Parathyroid adenoma (tissue), 2 donors: Measurements from ENCODE around the gene RNF13.

Experiments used
- H2AFZ ChIP-seq: fragments of 300-600 bp; sonication (generic); one replicate; pipeline ENCODE4 v1.7.0; 2017; ENCODE audit warnings: antibody characterized with exemption, mild to moderate bottlenecking
- H3K27ac ChIP-seq: fragments of 300-600 bp; sonication (generic); one replicate; pipeline ENCODE4 v1.7.0; 2017
- H3K27me3 ChIP-seq: fragments of 300-600 bp; sonication (generic); one replicate; pipeline ENCODE4 v1.7.0; 2017; ENCODE audit warnings: low read length; ENCODE audit not compliant: control insufficient read depth, insufficient read depth
- H3K36me3 ChIP-seq: fragments of 300-600 bp; sonication (generic); one replicate; pipeline ENCODE4 v1.7.0; 2017; ENCODE audit warnings: low read length; ENCODE audit not compliant: control insufficient read depth, insufficient read depth
- H3K4me1 ChIP-seq: fragments of 300-600 bp; sonication (generic); one replicate; pipeline ENCODE4 v1.7.0; 2017; ENCODE audit warnings: control low read depth
- H3K4me2 ChIP-seq: fragments of 300-600 bp; sonication (generic); one replicate; pipeline ENCODE4 v1.7.0; 2017; ENCODE audit warnings: low read length
- H3K4me3 ChIP-seq: fragments of 300-600 bp; sonication (generic); one replicate; pipeline ENCODE4 v1.7.0; 2017; ENCODE audit warnings: low read depth, low read length
- H3K79me2 ChIP-seq: fragments of 300-600 bp; sonication (generic); one replicate; pipeline ENCODE4 v1.7.0; 2017; ENCODE audit warnings: control low read depth
- H3K9ac ChIP-seq: fragments of 300-600 bp; sonication (generic); one replicate; pipeline ENCODE4 v1.7.0; 2017; ENCODE audit warnings: mild to moderate bottlenecking
- H3K9me3 ChIP-seq: fragments of 300-600 bp; sonication (generic); one replicate; pipeline ENCODE4 v1.7.0; 2017; ENCODE audit warnings: low read length; ENCODE audit not compliant: control insufficient read depth
- TF ChIP-seq, protein P1 (sequence below): fragments of 300-600 bp; sonication (generic); IDR thresholded peaks from one replicate; pipeline ENCODE4 v1.7.0; 2017; ENCODE audit warnings: antibody characterized with exemption, mild to moderate bottlenecking
- donor health status: primary hyperparathyroidism.

RNF13 gene

GRCh38 chr3:149813367-149814281 lies 609 bp downstream of the RNF13 start:
- Histone ChIP-seq H3K79me2 (peaks cover 41% of the 10 kb centered on the region), H3K9ac (peak overlapping the region; percentile 67), H3K4me3 (peak overlapping the region; percentile 94), H3K4me2 (peak overlapping the region; percentile 82), H3K27me3 (no peaks in the 10 kb centered on the region), H3K4me1 (peaks cover 4% of the 10 kb centered on the region), H3K9me3 (no peaks in the 10 kb centered on the region), H3K27ac (peak overlapping the region; percentile 88), H3K36me3 (no peaks in the 10 kb centered on the region), H2AFZ (peak overlapping the region; percentile 92)
- TF ChIP-seq, protein P1, sequence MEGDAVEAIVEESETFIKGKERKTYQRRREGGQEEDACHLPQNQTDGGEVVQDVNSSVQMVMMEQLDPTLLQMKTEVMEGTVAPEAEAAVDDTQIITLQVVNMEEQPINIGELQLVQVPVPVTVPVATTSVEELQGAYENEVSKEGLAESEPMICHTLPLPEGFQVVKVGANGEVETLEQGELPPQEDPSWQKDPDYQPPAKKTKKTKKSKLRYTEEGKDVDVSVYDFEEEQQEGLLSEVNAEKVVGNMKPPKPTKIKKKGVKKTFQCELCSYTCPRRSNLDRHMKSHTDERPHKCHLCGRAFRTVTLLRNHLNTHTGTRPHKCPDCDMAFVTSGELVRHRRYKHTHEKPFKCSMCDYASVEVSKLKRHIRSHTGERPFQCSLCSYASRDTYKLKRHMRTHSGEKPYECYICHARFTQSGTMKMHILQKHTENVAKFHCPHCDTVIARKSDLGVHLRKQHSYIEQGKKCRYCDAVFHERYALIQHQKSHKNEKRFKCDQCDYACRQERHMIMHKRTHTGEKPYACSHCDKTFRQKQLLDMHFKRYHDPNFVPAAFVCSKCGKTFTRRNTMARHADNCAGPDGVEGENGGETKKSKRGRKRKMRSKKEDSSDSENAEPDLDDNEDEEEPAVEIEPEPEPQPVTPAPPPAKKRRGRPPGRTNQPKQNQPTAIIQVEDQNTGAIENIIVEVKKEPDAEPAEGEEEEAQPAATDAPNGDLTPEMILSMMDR, result no peak

GRCh38 chr3:149815321-149815720 lies 2.3 kb downstream of the RNF13 start:
- Histone ChIP-seq H3K27me3 (no peaks in the 10 kb centered on the region), H3K79me2 (peaks cover 44% of the 10 kb centered on the region), H3K36me3 (no peaks in the 10 kb centered on the region), H3K9ac (no peak overlapping the region), H3K4me1 (peaks cover 4% of the 10 kb centered on the region), H2AFZ (no peak overlapping the region), H3K4me3 (no peak overlapping the region), H3K27ac (no peak overlapping the region), H3K9me3 (no peaks in the 10 kb centered on the region), H3K4me2 (no peak overlapping the region)
- TF ChIP-seq, protein P1, result no peak

GRCh38 chr3:149815728-149816127 lies 2.7 kb downstream of the RNF13 start:
- Histone ChIP-seq H3K9ac (no peak overlapping the region), H3K79me2 (peaks cover 44% of the 10 kb centered on the region), H3K27me3 (no peaks in the 10 kb centered on the region), H3K27ac (no peak overlapping the region), H3K4me2 (no peak overlapping the region), H3K4me1 (peaks cover 4% of the 10 kb centered on the region), H2AFZ (no peak overlapping the region), H3K4me3 (no peak overlapping the region), H3K9me3 (no peaks in the 10 kb centered on the region), H3K36me3 (no peaks in the 10 kb centered on the region)
- TF ChIP-seq, protein P1, result no peak

GRCh38 chr3:149816311-149816710 lies 3.3 kb downstream of the RNF13 start:
- Histone ChIP-seq H3K4me1 (peaks cover 4% of the 10 kb centered on the region), H3K27me3 (no peaks in the 10 kb centered on the region), H3K36me3 (no peaks in the 10 kb centered on the region), H3K9ac (no peak overlapping the region), H3K79me2 (peaks cover 48% of the 10 kb centered on the region), H3K4me3 (no peak overlapping the region), H2AFZ (no peak overlapping the region), H3K27ac (no peak overlapping the region), H3K4me2 (no peak overlapping the region), H3K9me3 (no peaks in the 10 kb centered on the region)
- TF ChIP-seq, protein P1, result no peak
